HepG2 (cell line): ENCODE data around the gene NEDD8. TPM values are rescaled to one million over a fixed set of nuclear protein-coding genes. Genes with fewer than 3 reads are reported as not detected.

Experiments used
- ATAC-seq: fragments of 200-7000 bp; cut with Tn5 transposase; 3 replicates; pipeline ENCODE4 v1.9.1; 2020; ENCODE audit warnings: mild to moderate bottlenecking, moderate library complexity
- BruUV-seq: library from RNA; stranded (reverse); fragments of 400-500 nt; replicated peaks from 2 replicates; lab custom pipeline; 2021; lab: Mats Ljungman, UMichigan
- CTCF ChIA-PET: fragments of 300-600 bp; formaldehyde crosslinking; extraction: SDS; loops from one replicate; lab custom pipeline; 2021; ENCODE audit warnings: low total read pairs, inconsistent platforms, low intra/inter-chr PET ratio; lab: Yijun Ruan, JAX
- POLR2A ChIA-PET: fragments of 350-600 bp; sonication (Branson Sonifier 250); formaldehyde crosslinking; loops from one replicate; lab custom pipeline; 2020; ENCODE audit warnings: antibody characterized with exemption, inconsistent platforms; lab: Yijun Ruan, JAX
- DNase-seq: peaks from one replicate; pipeline ENCODE4 v3.0.0-alpha.2; 2015; ENCODE audit warnings: low spot score
- FAIRE-seq: peaks from 3 replicates; lab custom pipeline; 2011; peaks lifted over from hg19 to GRCh38; lab: Jason Lieb, UNC
- H2AFZ ChIP-seq: one replicate; pipeline ENCODE4 v1.6.1; 2011; ENCODE audit warnings: low read length, inconsistent platforms
- H3K27ac ChIP-seq: fragments of 300-600 bp; 3 replicates; pipeline ENCODE4 v1.8.0; 2011; ENCODE audit warnings: mixed run types, mild to moderate bottlenecking, mixed read lengths, low read length, inconsistent platforms; ENCODE audit not compliant: insufficient read depth; ENCODE audit errors: extremely low read length
- H3K27me3 ChIP-seq, 2 experiments: fragments of 200-600 bp in 1 of 2; 2 replicates in 1 of 2; 3 replicates in 1 of 2; pipeline versions ENCODE4 v1.6.0 to v1.8.0; 2011; ENCODE audit warnings: low read length in 2 of 2, mild to moderate bottlenecking in 2 of 2, moderate library complexity in 2 of 2, inconsistent platforms in 1 of 2; ENCODE audit not compliant: insufficient read depth in 2 of 2, control insufficient read depth in 1 of 2
- H3K36me3 ChIP-seq, 2 experiments: fragments of 200-600 bp in 1 of 2; replicated peaks in 1 of 2; 2 replicates in 1 of 2; 3 replicates in 1 of 2; pipeline versions ENCODE4 v1.5.1 to v1.8.0; 2011; ENCODE audit warnings: low read length in 2 of 2, inconsistent platforms in 1 of 2; ENCODE audit not compliant: insufficient read depth in 2 of 2, control insufficient read depth in 1 of 2
- H3K4me1 ChIP-seq: 2 replicates; pipeline ENCODE4 v1.5.1; 2012; ENCODE audit warnings: low read length, inconsistent platforms; ENCODE audit not compliant: insufficient read depth
- H3K4me2 ChIP-seq: 2 replicates; pipeline ENCODE4 v1.6.0; 2011; ENCODE audit warnings: low read depth, low read length, inconsistent platforms
- H3K4me3 ChIP-seq, 3 experiments: fragments of 200-600 bp in 1 of 3; sonication (generic), shearing (Covaris generic) in 1 of 3; replicated peaks in 1 of 3; 2 replicates each; pipeline ENCODE4 v1.5.1; 2011 to 2016; ENCODE audit warnings: low read length in 3 of 3, inconsistent platforms in 2 of 3, low read depth in 2 of 3, mild to moderate bottlenecking in 2 of 3, control low read depth in 1 of 3, mixed read lengths in 1 of 3; ENCODE audit not compliant: insufficient read depth in 1 of 3
- H3K79me2 ChIP-seq: one replicate; pipeline ENCODE4 v1.6.1; 2011; ENCODE audit warnings: low read length, inconsistent platforms; ENCODE audit not compliant: insufficient read depth
- H3K9ac ChIP-seq: 2 replicates; pipeline ENCODE4 v1.6.0; 2011; ENCODE audit warnings: mild to moderate bottlenecking, low read depth, low read length, inconsistent platforms; ENCODE audit not compliant: insufficient read depth
- H3K9me3 ChIP-seq: 2 replicates; pipeline ENCODE4 v1.5.1; 2012; ENCODE audit warnings: mild to moderate bottlenecking, low read length
- H4K20me1 ChIP-seq: 2 replicates; pipeline ENCODE4 v1.6.0; 2011; ENCODE audit warnings: inconsistent platforms, mild to moderate bottlenecking, low read length, moderate library complexity; ENCODE audit not compliant: insufficient read depth
- ATF7 ChIP-seq, 2 experiments: fragments of 450-650 bp in 1 of 2; sonication (generic) in 1 of 2; formaldehyde crosslinking in 1 of 2; IDR thresholded peaks; 2 replicates each; pipeline versions ENCODE4 v1.4.0 to v1.6.1; 2016 to 2020; ENCODE audit warnings: antibody characterized with exemption in 1 of 2, mild to moderate bottlenecking in 1 of 2, missing genetic modification reagents in 1 of 2
- FOXK1 ChIP-seq: sonication (generic); formaldehyde crosslinking; IDR thresholded peaks from 2 replicates; pipeline ENCODE4 v1.4.0; 2020; ENCODE audit warnings: low read depth, missing genetic modification reagents, borderline replicate concordance
- HCFC1 ChIP-seq: fragments of 150-350 bp; IDR thresholded peaks from 2 replicates; pipeline ENCODE4 v1.6.1; 2014; ENCODE audit warnings: low read depth, low read length
- RAD21 ChIP-seq: fragments of 450-650 bp; formaldehyde crosslinking; IDR thresholded peaks from 2 replicates; pipeline ENCODE4 v1.5.0; 2020; ENCODE audit warnings: mild to moderate bottlenecking
- RBFOX2 ChIP-seq: fragments of 200-400 bp; formaldehyde crosslinking; IDR thresholded peaks from 2 replicates; pipeline ENCODE4 v1.6.1; 2017; ENCODE audit warnings: low read depth, mild to moderate bottlenecking, low read length
- ZNF547 ChIP-seq: sonication (generic); formaldehyde crosslinking; IDR thresholded peaks from 2 replicates; pipeline ENCODE4 v1.5.1; 2020; ENCODE audit warnings: mild to moderate bottlenecking, missing genetic modification reagents
- WGBS: methylation state at CpG from one replicate; pipeline ENCODE4 v1.1.6; 2017; ENCODE audit warnings: low lambda C conversion rate; 5-methylcytosine and 5-hydroxymethylcytosine counted together
- in situ Hi-C: cut with HindIII; loops from 2 replicates; pipeline ENCODE4 v1.10.0; 2017; ENCODE audit warnings: low pct_unique_long_range_greater_than_20kb; ENCODE audit not compliant: extremely low pct_ligation_motif_present
- intact Hi-C: fragments of 100-400 bp; cut with micrococcal nuclease; formaldehyde crosslinking; loops from one replicate; pipeline ENCODE4 v1.10.0; 2022; ENCODE audit not compliant: unreplicated experiment
- polyA plus RNA-seq, 8 experiments: library from polyadenylated mRNA; depleted of rRNA in 3 of 8; stranded (reverse) in 7 of 8; unstranded in 1 of 8; fragments of >200 nt; fragmentation: Illumina TruSeq in 4 of 8; extraction: Trizol in 4 of 8; gene quantifications; 2 replicates each; pipeline versions ENCODE4 v1.2.1 to v1.2.3, GENCODE V29; 2011 to 2016; ENCODE audit warnings: low read depth in 4 of 8, missing spikeins in 1 of 8, mixed read lengths in 1 of 8; ENCODE audit not compliant: insufficient read depth in 1 of 8
- total RNA-seq, 5 experiments: library from RNA; depleted of rRNA; stranded (reverse); fragments of >200 nt; fragmentation: Illumina TruSeq; extraction: Trizol; gene quantifications; 2 replicates each; pipeline ENCODE4 v1.2.3, GENCODE V29; 2016; ENCODE audit warnings: low read depth in 1 of 5
- TF ChIP-seq, protein P1 (sequence below): IDR thresholded peaks from 2 replicates; pipeline ENCODE4 v1.6.1; 2016
- TF ChIP-seq, protein P2 (sequence below): sonication (generic); formaldehyde crosslinking; IDR thresholded peaks from 2 replicates; pipeline ENCODE4 v1.4.0; 2020; ENCODE audit warnings: missing genetic modification reagents
- TF ChIP-seq, protein P3 (sequence below): sonication (generic); formaldehyde crosslinking; IDR thresholded peaks from 2 replicates; pipeline ENCODE4 v1.5.0; 2020; ENCODE audit warnings: mild to moderate bottlenecking, missing genetic modification reagents
- TF ChIP-seq, protein P4 (sequence below), 2 experiments: IDR thresholded peaks; 2 replicates each; pipeline ENCODE4 v1.6.1; 2011 to 2012; ENCODE audit warnings: low read length in 2 of 2, borderline replicate concordance in 1 of 2, low read depth in 1 of 2, mild to moderate bottlenecking in 1 of 2, moderate library complexity in 1 of 2

The NEDD8 gene
- total and polyA plus RNA-seq, 2 of the 13 experiments (the other 11 are each of a cell fraction or from before 2014, with no cell fraction given), result 535 to 713 TPM

DNA sequence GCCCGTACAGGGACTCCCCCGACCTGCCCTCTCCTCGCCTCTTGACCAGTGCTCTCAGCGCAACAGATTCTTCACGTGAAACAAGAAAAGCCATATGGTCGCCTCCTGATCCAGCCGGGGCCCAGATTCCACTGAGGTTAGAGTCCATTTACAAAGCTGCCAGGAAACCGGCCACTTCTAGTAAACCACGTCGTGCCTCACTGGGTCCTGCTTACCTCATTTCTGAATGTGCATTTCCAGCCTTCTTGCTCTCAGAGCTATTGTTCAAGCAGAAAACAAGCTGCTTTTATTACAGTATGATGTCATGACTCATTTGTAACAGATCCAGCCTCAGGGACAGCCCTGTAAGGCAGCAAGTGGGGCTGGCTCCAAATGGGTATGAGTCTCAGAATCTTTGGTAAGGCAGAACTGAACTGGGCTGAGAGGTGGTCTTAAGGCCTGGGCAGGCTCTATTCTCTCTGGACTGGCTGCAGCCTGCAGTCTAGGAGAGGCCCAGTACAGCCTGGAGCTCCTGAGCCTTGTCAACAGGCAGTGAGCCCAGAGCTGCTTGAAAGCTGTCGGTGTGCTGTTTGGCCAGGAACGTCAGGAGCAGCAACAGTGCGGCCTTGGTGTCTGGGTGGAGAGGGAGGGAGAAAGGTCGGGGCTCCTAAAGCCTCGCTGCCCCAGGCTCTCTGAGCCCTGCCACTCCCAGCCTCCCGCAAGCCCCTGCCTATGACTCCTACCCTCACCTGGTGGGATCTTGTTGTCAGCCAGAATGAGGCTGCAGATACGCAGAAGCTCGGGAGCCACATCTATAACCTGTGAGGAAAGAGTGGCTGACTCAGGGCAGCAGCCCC is 52.0 kb downstream of the NEDD8 start (continued):
- TF ChIP-seq ATF7 (IDR thresholded peaks at IDR 0.05), result peak; percentile 84
- no peak for TF ChIP-seq ATF7 (CRISPR knock-in tag; IDR thresholded peaks at IDR 0.05)

DNA sequence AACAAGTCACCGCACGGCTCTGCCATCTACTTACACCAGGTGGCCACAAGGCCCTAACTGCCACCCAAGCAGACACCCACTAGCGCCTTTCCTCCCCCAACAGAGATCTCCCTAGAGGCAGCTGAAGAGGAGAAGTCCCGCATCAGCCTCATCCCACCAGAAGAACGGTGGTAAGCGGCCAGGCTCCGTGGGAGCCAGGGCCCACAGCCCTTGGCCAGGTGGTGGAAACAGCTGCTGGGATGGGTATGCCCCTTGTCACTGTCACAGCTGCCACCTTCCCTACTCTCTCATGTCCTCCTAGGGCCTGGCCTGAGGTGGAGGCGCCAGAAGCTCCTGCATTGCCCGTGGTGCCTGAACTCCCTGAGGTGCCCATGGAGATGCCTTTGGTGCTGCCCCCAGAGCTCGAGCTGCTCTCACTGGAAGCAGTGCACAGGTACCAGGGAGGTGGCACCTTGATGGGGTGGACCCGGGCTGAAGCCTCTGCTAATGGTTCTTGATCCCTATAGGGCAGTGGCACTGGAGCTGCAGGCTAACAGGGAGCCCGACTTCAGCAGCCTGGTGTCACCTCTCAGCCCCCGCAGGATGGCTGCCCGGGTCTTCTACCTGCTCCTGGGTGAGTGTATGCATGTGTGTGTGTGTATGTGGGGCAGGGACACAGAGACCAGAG is 52.7 kb downstream of the NEDD8 start:
- peak; percentile 0 for ATAC-seq
- peaks cover 62 to 67% of the 10 kb centered on the region in 2 experiments for H3K36me3 ChIP-seq
- in situ Hi-C loops, result no loop called here
- TF ChIP-seq, protein P1, sequence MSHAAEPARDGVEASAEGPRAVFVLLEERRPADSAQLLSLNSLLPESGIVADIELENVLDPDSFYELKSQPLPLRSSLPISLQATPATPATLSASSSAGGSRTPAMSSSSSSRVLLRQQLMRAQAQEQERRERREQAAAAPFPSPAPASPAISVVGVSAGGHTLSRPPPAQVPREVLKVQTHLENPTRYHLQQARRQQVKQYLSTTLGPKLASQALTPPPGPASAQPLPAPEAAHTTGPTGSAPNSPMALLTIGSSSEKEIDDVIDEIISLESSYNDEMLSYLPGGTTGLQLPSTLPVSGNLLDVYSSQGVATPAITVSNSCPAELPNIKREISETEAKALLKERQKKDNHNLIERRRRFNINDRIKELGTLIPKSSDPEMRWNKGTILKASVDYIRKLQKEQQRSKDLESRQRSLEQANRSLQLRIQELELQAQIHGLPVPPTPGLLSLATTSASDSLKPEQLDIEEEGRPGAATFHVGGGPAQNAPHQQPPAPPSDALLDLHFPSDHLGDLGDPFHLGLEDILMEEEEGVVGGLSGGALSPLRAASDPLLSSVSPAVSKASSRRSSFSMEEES (CRISPR knock-in tag), result no peak
- no peak for TF ChIP-seq RAD21 (CRISPR knock-in tag)
- no peak for TF ChIP-seq ZNF547 (CRISPR knock-in tag)
- TF ChIP-seq, protein P2, sequence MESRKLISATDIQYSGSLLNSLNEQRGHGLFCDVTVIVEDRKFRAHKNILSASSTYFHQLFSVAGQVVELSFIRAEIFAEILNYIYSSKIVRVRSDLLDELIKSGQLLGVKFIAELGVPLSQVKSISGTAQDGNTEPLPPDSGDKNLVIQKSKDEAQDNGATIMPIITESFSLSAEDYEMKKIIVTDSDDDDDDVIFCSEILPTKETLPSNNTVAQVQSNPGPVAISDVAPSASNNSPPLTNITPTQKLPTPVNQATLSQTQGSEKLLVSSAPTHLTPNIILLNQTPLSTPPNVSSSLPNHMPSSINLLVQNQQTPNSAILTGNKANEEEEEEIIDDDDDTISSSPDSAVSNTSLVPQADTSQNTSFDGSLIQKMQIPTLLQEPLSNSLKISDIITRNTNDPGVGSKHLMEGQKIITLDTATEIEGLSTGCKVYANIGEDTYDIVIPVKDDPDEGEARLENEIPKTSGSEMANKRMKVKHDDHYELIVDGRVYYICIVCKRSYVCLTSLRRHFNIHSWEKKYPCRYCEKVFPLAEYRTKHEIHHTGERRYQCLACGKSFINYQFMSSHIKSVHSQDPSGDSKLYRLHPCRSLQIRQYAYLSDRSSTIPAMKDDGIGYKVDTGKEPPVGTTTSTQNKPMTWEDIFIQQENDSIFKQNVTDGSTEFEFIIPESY, result 0 out of 2 replicates have a peak, but pooled peaks have one; percentile 12
- TF ChIP-seq FOXK1 (CRISPR knock-in tag), result no peak
- TF ChIP-seq, protein P3, sequence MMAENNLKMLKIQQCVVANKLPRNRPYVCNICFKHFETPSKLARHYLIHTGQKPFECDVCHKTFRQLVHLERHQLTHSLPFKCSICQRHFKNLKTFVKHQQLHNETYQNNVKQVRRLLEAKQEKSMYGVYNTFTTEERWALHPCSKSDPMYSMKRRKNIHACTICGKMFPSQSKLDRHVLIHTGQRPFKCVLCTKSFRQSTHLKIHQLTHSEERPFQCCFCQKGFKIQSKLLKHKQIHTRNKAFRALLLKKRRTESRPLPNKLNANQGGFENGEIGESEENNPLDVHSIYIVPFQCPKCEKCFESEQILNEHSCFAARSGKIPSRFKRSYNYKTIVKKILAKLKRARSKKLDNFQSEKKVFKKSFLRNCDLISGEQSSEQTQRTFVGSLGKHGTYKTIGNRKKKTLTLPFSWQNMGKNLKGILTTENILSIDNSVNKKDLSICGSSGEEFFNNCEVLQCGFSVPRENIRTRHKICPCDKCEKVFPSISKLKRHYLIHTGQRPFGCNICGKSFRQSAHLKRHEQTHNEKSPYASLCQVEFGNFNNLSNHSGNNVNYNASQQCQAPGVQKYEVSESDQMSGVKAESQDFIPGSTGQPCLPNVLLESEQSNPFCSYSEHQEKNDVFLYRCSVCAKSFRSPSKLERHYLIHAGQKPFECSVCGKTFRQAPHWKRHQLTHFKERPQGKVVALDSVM (CRISPR knock-in tag), result no peak
- peak; percentile 4; the same call in 1 of the 2 replicates for TF ChIP-seq HCFC1
- TF ChIP-seq, protein P4, sequence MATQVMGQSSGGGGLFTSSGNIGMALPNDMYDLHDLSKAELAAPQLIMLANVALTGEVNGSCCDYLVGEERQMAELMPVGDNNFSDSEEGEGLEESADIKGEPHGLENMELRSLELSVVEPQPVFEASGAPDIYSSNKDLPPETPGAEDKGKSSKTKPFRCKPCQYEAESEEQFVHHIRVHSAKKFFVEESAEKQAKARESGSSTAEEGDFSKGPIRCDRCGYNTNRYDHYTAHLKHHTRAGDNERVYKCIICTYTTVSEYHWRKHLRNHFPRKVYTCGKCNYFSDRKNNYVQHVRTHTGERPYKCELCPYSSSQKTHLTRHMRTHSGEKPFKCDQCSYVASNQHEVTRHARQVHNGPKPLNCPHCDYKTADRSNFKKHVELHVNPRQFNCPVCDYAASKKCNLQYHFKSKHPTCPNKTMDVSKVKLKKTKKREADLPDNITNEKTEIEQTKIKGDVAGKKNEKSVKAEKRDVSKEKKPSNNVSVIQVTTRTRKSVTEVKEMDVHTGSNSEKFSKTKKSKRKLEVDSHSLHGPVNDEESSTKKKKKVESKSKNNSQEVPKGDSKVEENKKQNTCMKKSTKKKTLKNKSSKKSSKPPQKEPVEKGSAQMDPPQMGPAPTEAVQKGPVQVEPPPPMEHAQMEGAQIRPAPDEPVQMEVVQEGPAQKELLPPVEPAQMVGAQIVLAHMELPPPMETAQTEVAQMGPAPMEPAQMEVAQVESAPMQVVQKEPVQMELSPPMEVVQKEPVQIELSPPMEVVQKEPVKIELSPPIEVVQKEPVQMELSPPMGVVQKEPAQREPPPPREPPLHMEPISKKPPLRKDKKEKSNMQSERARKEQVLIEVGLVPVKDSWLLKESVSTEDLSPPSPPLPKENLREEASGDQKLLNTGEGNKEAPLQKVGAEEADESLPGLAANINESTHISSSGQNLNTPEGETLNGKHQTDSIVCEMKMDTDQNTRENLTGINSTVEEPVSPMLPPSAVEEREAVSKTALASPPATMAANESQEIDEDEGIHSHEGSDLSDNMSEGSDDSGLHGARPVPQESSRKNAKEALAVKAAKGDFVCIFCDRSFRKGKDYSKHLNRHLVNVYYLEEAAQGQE (IDR thresholded peaks at IDR 0.05; ENCODE audit: borderline replicate concordance in 1 of 2, low read depth in 1 of 2, low read length in 2 of 2), result no peak
- TF ChIP-seq RBFOX2, result peak; percentile 45

More for the DNA sequence above, 52.7 kb downstream of the NEDD8 start:
- DNase-seq, result no peak
- Histone ChIP-seq H3K27ac (no peak overlapping the region), H3K4me1 (no peaks in the 10 kb centered on the region), H3K9me3 (no peaks in the 10 kb centered on the region), H3K4me3 (no peak overlapping the region), H3K27me3 (no peaks in the 10 kb centered on the region), H3K79me2 (no peaks in the 10 kb centered on the region), H4K20me1 (no peaks in the 10 kb centered on the region), H3K4me2 (no peak overlapping the region), H3K9ac (no peak overlapping the region), H2AFZ (no peak overlapping the region)
- BruUV-seq, result no TSS peak
- intact Hi-C loops, result no loop called here
- POLR2A ChIA-PET, result interaction anchor here (0.6 to 8.1 kb wide), 15 partner anchors 9 to 128 kb away, joined by 3 to 65 read pairs (median 5); partner anchors contain the start of genes CARMIL3, CHMP4A, DCAF11 and EMC9
- CTCF ChIA-PET, result no interaction called here
- no peak for FAIRE-seq
- 94% methylated on average over 14 of the region's 14 CpGs for WGBS
